Neuronal stem cell (in vitro differentiated cells): Measurements from ENCODE around the gene LURAP1L.
A peak's percentile ranks its signal among the peaks of the same experiment; 100 is the strongest.

Experiments used
- DNase-seq: peaks from one replicate; pipeline ENCODE4 v3.0.0-alpha.2; 2013; ENCODE audit warnings: low spot score
- H2AFZ ChIP-seq: one replicate; pipeline ENCODE4 v1.6.1; 2013; ENCODE audit warnings: mild to moderate bottlenecking, low read length, inconsistent platforms
- H2AK5ac ChIP-seq: 2 replicates; pipeline ENCODE4 v1.6.1; 2013; ENCODE audit warnings: low read depth, mild to moderate bottlenecking, inconsistent platforms, low read length, moderate library complexity, mixed read lengths
- H2BK120ac ChIP-seq: 2 replicates; pipeline ENCODE4 v1.6.1; 2013; ENCODE audit warnings: low read depth, mild to moderate bottlenecking, inconsistent platforms, low read length, moderate library complexity, mixed read lengths
- H2BK12ac ChIP-seq: one replicate; pipeline ENCODE4 v1.6.1; 2013; ENCODE audit warnings: low read length, inconsistent platforms
- H2BK15ac ChIP-seq: 2 replicates; pipeline ENCODE4 v1.6.1; 2013; ENCODE audit warnings: mild to moderate bottlenecking, low read length, inconsistent platforms, mixed read lengths
- H2BK5ac ChIP-seq: one replicate; pipeline ENCODE4 v1.6.1; 2013; ENCODE audit warnings: inconsistent platforms, mild to moderate bottlenecking, low read length, moderate library complexity
- H3K14ac ChIP-seq: one replicate; pipeline ENCODE4 v1.6.1; 2013; ENCODE audit warnings: low read length, inconsistent platforms
- H3K18ac ChIP-seq: 2 replicates; pipeline ENCODE4 v1.6.1; 2013; ENCODE audit warnings: low read length, inconsistent platforms
- H3K23ac ChIP-seq: 2 replicates; pipeline ENCODE4 v1.6.1; 2013; ENCODE audit warnings: low read depth, mild to moderate bottlenecking, mixed read lengths, low read length, inconsistent platforms; ENCODE audit not compliant: poor library complexity
- H3K27ac ChIP-seq: replicated peaks from 3 replicates; pipeline ENCODE4 v1.5.1; 2013; ENCODE audit warnings: low read length, inconsistent platforms
- H3K27me3 ChIP-seq, 3 experiments: 2 replicates each; pipeline ENCODE4 v1.6.1; 2013; ENCODE audit warnings: low read length in 3 of 3, mild to moderate bottlenecking in 2 of 3, inconsistent platforms in 1 of 3, low read depth in 1 of 3, mixed read lengths in 1 of 3, moderate library complexity in 1 of 3; ENCODE audit not compliant: control insufficient read depth in 3 of 3, insufficient read depth in 3 of 3
- H3K36me3 ChIP-seq, 2 donors: replicated peaks in 1 of 2; 2 replicates each; pipeline ENCODE4 v1.6.1; 2013; ENCODE audit warnings: low read length in 2 of 2; ENCODE audit not compliant: control insufficient read depth in 2 of 2, insufficient read depth in 2 of 2
- H3K4ac ChIP-seq: 2 replicates; pipeline ENCODE4 v1.6.1; 2013; ENCODE audit warnings: inconsistent platforms, mild to moderate bottlenecking, low read length, moderate library complexity
- H3K4me1 ChIP-seq, 2 donors: 1 replicate in 1 of 2; 2 replicates in 1 of 2; pipeline ENCODE4 v1.6.1; 2013; ENCODE audit warnings: low read length in 2 of 2, low read depth in 1 of 2; ENCODE audit not compliant: control insufficient read depth in 2 of 2, insufficient read depth in 1 of 2
- H3K4me2 ChIP-seq: one replicate; pipeline ENCODE4 v1.6.1; 2013; ENCODE audit warnings: mild to moderate bottlenecking, low read length, inconsistent platforms; ENCODE audit not compliant: insufficient read depth, poor library complexity, severe bottlenecking
- H3K4me3 ChIP-seq, 2 donors: 2 replicates each; pipeline ENCODE4 v1.5.1; 2013; ENCODE audit warnings: low read length in 2 of 2, mild to moderate bottlenecking in 2 of 2, inconsistent platforms in 1 of 2, moderate library complexity in 1 of 2
- H3K79me1 ChIP-seq: one replicate; pipeline ENCODE4 v1.6.1; 2013; ENCODE audit warnings: low read depth, mild to moderate bottlenecking, inconsistent platforms, low read length, moderate library complexity
- H3K9ac ChIP-seq: one replicate; pipeline ENCODE4 v1.6.1; 2013; ENCODE audit warnings: mild to moderate bottlenecking, low read depth, low read length, inconsistent platforms; ENCODE audit not compliant: poor library complexity
- H3K9me3 ChIP-seq, 2 donors: replicated peaks in 1 of 2; 2 replicates each; pipeline versions ENCODE3 to v1.6.1; 2013; ENCODE audit warnings: low read length in 2 of 2, mild to moderate bottlenecking in 2 of 2, inconsistent platforms in 1 of 2, low read depth in 1 of 2, mixed read lengths in 1 of 2, moderate library complexity in 1 of 2; ENCODE audit not compliant: control insufficient read depth in 2 of 2, insufficient read depth in 1 of 2
- H4K8ac ChIP-seq: one replicate; pipeline ENCODE4 v1.6.1; 2013; ENCODE audit warnings: low read depth, mild to moderate bottlenecking, inconsistent platforms, low read length, moderate library complexity
- H4K91ac ChIP-seq: one replicate; pipeline ENCODE4 v1.6.1; 2013; ENCODE audit warnings: low read length, low read depth, mild to moderate bottlenecking, inconsistent platforms; ENCODE audit not compliant: poor library complexity
- WGBS, 2 donors: extraction: QIAGEN DNeasy Blood & Tissue Kit; methylation state at CpG; one replicate each; pipeline ENCODE4 v1.1.7; 2013; ENCODE audit warnings: missing lambda C conversion rate in 2 of 2, mixed read lengths in 1 of 2; ENCODE audit not compliant: insufficient read length in 2 of 2, insufficient replicate concordance in 1 of 2; ENCODE audit errors: extremely low coverage in 2 of 2; 5-methylcytosine and 5-hydroxymethylcytosine counted together

LURAP1L gene

GRCh38 chr9:12740845-12741244, 34.0 kb upstream of the LURAP1L start:
- H2BK120ac ChIP-seq, result no peak overlapping the region
- peak overlapping the region; percentile 57 for H3K18ac ChIP-seq
- H3K4me1 ChIP-seq, result peaks cover 2 to 18% of the 10 kb centered on the region in 2 donors
- no peaks in the 10 kb centered on the region for H3K27me3 ChIP-seq
- no peak overlapping the region for H3K4ac ChIP-seq
- no peak overlapping the region for H3K4me2 ChIP-seq
- H3K27ac ChIP-seq, result no peak overlapping the region
- H3K4me3 ChIP-seq, result no peak overlapping the region
- no peak overlapping the region for H2AFZ ChIP-seq
- no peak overlapping the region for H2BK5ac ChIP-seq
- no peak overlapping the region for H2BK12ac ChIP-seq
- H4K91ac ChIP-seq, result no peak overlapping the region
- H3K23ac ChIP-seq, result no peak overlapping the region
- H3K36me3 ChIP-seq, result no peaks in the 10 kb centered on the region
- H2AK5ac ChIP-seq, result no peak overlapping the region
- H3K79me1 ChIP-seq, result no peaks in the 10 kb centered on the region
- H3K14ac ChIP-seq, result no peak overlapping the region
- no peak for DNase-seq
- H3K9me3 ChIP-seq, result no peaks in the 10 kb centered on the region
- no CpG with 5 or more reads among the region's 2 CpGs for WGBS, 2 donors
- no peak overlapping the region for H3K9ac ChIP-seq
- no peak overlapping the region for H4K8ac ChIP-seq
- H2BK15ac ChIP-seq, result no peak overlapping the region

- H2BK120ac ChIP-seq, result no peak overlapping the region
- H4K91ac ChIP-seq, result no peak overlapping the region
These were observed 26.8 kb upstream of the LURAP1L start for GRCh38 chr9:12748016-12748415.

GRCh38 chr9:12748954-12749353, 25.9 kb upstream of the LURAP1L start:
- Histone ChIP-seq H3K9ac (no peak overlapping the region), H3K4me3 (no peak overlapping the region), H4K91ac (no peak overlapping the region), H2BK15ac (no peak overlapping the region), H3K14ac (no peak overlapping the region), H3K79me1 (no peaks in the 10 kb centered on the region), H4K8ac (no peak overlapping the region), H2BK12ac (no peak overlapping the region), H3K27ac (no peak overlapping the region), H2AK5ac (no peak overlapping the region), H2AFZ (no peak overlapping the region), H3K36me3 (no peaks in the 10 kb centered on the region), H2BK120ac (no peak overlapping the region), H3K18ac (no peak overlapping the region), H3K9me3 (no peaks in the 10 kb centered on the region), H3K27me3 (no peaks in the 10 kb centered on the region), H3K4me1 (no peaks in the 10 kb centered on the region), H3K4me2 (no peak overlapping the region), H3K23ac (no peak overlapping the region), H2BK5ac (no peak overlapping the region), H3K4ac (no peak overlapping the region)
- DNase-seq, result no peak

More at GRCh38 chr9:12748016-12748415, 26.8 kb upstream of the LURAP1L start:
- H2BK12ac ChIP-seq, result no peak overlapping the region
- no peak for DNase-seq
- no peaks in the 10 kb centered on the region for H3K79me1 ChIP-seq
- H3K9ac ChIP-seq, result no peak overlapping the region
- no peak overlapping the region for H2BK15ac ChIP-seq
- H3K23ac ChIP-seq, result no peak overlapping the region
- no peaks in the 10 kb centered on the region for H3K27me3 ChIP-seq
- no peak overlapping the region for H2AK5ac ChIP-seq
- no CpG with 5 or more reads among the region's 1 CpG for WGBS, 2 donors
- H3K18ac ChIP-seq, result no peak overlapping the region
- H3K14ac ChIP-seq, result no peak overlapping the region
- H2AFZ ChIP-seq, result no peak overlapping the region
- no peaks in the 10 kb centered on the region for H3K4me1 ChIP-seq
- H3K9me3 ChIP-seq, result no peaks in the 10 kb centered on the region
- H3K36me3 ChIP-seq, result no peaks in the 10 kb centered on the region
- H3K4me2 ChIP-seq, result no peak overlapping the region
- no peak overlapping the region for H4K8ac ChIP-seq
- H2BK5ac ChIP-seq, result no peak overlapping the region
- H3K27ac ChIP-seq, result no peak overlapping the region
- no peak overlapping the region for H3K4ac ChIP-seq
- H3K4me3 ChIP-seq, result no peak overlapping the region

- H3K9me3 ChIP-seq, result no peaks in the 10 kb centered on the region
- H3K27ac ChIP-seq, result no peak overlapping the region
- H3K79me1 ChIP-seq, result no peaks in the 10 kb centered on the region
- H4K91ac ChIP-seq, result no peak overlapping the region
- no peak overlapping the region for H3K9ac ChIP-seq
- no peak overlapping the region for H2BK120ac ChIP-seq
- no peak overlapping the region for H2AK5ac ChIP-seq
- no peak overlapping the region for H2BK12ac ChIP-seq
- no CpG with 5 or more reads among the region's 3 CpGs for WGBS, 2 donors
- H3K27me3 ChIP-seq, result no peaks in the 10 kb centered on the region
- no peak overlapping the region for H3K4me3 ChIP-seq
- no peak for DNase-seq
- H3K23ac ChIP-seq, result no peak overlapping the region
- no peaks in the 10 kb centered on the region for H3K4me1 ChIP-seq
- H3K18ac ChIP-seq, result no peak overlapping the region
- no peaks in the 10 kb centered on the region for H3K36me3 ChIP-seq
- H4K8ac ChIP-seq, result no peak overlapping the region
- H3K14ac ChIP-seq, result no peak overlapping the region
- H2BK15ac ChIP-seq, result no peak overlapping the region
- H3K4me2 ChIP-seq, result no peak overlapping the region
- H2AFZ ChIP-seq, result peak overlapping the region; percentile 25
- H2BK5ac ChIP-seq, result no peak overlapping the region
- no peak overlapping the region for H3K4ac ChIP-seq
These were observed 20.9 kb upstream of the LURAP1L start for GRCh38 chr9:12753931-12754330.
